CD4-positive, alpha-beta T cell treated with Interleukin-1 beta for 1 hour (primary cell): ENCODE data around the gene FIBIN.

Experiments
- DNase-seq, 2 donors: peaks; one replicate each; pipeline ENCODE4 v3.0.0-alpha.2; 2020 to 2022

Gene FIBIN

GRCh38 chr11:27025312-27025955, 31.5 kb downstream of the FIBIN start:
- DNase-seq: no peak

GRCh38 chr11:27025957-27026733, 32.2 kb downstream of the FIBIN start:
- no peak for DNase-seq

- no peak for DNase-seq
Observed at GRCh38 chr11:27028561-27028965, 34.7 kb downstream of the FIBIN start.

GRCh38 chr11:27029966-27030365, 36.1 kb downstream of the FIBIN start:
- no peak for DNase-seq

GRCh38 chr11:27031754-27032153, 37.8 kb downstream of the FIBIN start:
- no peak for DNase-seq

GRCh38 chr11:27039873-27040272, 46.0 kb downstream of the FIBIN start:
- DNase-seq: no peak

GRCh38 chr11:27040302-27041115, 46.6 kb downstream of the FIBIN start, which contains the start of gene BBOX1:
Gene BBOX1, plus strand, starts transcription at chr11:27040815. Its CDS starts 14,616 bp downstream, at chr11:27055431.
- DNase-seq: no peak

- DNase-seq: no peak
Observed at GRCh38 chr11:27041141-27041899, 47.4 kb downstream of the FIBIN start.
